Measurements from ENCODE around the gene CCDC97. TPM values are rescaled to one million over a fixed set of nuclear protein-coding genes. Genes with fewer than 3 reads are reported as not detected.

CCDC97 gene
- total RNA-seq, 1 experiment from 2014 or later: 31.4 TPM

GRCh38 chr19:41352609-41353465 lies 42.9 kb downstream of the CCDC97 start (continued):
- TF ChIP-seq USF2 (CRISPR knock-in tag; IDR thresholded peaks at IDR 0.05): no peak
- TF ChIP-seq ZSCAN18 (CRISPR knock-in tag; IDR thresholded peaks at IDR 0.05): no peak
- TF ChIP-seq SMAD3 (CRISPR knock-in tag; IDR thresholded peaks at IDR 0.05; ENCODE audit: borderline replicate concordance): no peak
- peak; percentile 31; the same call in 1 of the 2 replicates for TF ChIP-seq RELA (CRISPR knock-in tag; IDR thresholded peaks at IDR 0.05; ENCODE audit: borderline replicate concordance)
- peak; percentile 47; the same call in 1 of the 2 replicates for TF ChIP-seq E2F5 (CRISPR knock-in tag; IDR thresholded peaks at IDR 0.05)
- TF ChIP-seq NR1H2 (CRISPR knock-in tag; IDR thresholded peaks at IDR 0.05): no peak
- peak; percentile 43; the same call in 1 of the 2 replicates for TF ChIP-seq MAX (CRISPR knock-in tag; IDR thresholded peaks at IDR 0.05)
- peak; percentile 15; the same call in 1 of the 2 replicates for TF ChIP-seq FOXK1 (CRISPR knock-in tag; IDR thresholded peaks at IDR 0.05)
- TF ChIP-seq USF1 (CRISPR knock-in tag; IDR thresholded peaks at IDR 0.05): no peak
- no peak for TF ChIP-seq NFYB (CRISPR knock-in tag; conservative IDR thresholded peaks at IDR 0.05; ENCODE audit: low read depth)
- TF ChIP-seq JAZF1 (CRISPR knock-in tag; IDR thresholded peaks at IDR 0.05): no peak
- no peak for TF ChIP-seq E2F4 (CRISPR knock-in tag; IDR thresholded peaks at IDR 0.05; ENCODE audit: borderline replicate concordance, low read depth)
- TF ChIP-seq CREM (CRISPR knock-in tag; IDR thresholded peaks at IDR 0.05): 0 out of 2 replicates have a peak, but pooled peaks have one; percentile 38
- no peak for TF ChIP-seq ZNF396 (CRISPR knock-in tag; IDR thresholded peaks at IDR 0.05; ENCODE audit: borderline replicate concordance)
- TF ChIP-seq EMX1 (CRISPR knock-in tag; IDR thresholded peaks at IDR 0.05): no peak
- TF ChIP-seq FOXP1 (CRISPR knock-in tag; IDR thresholded peaks at IDR 0.05; ENCODE audit: borderline replicate concordance): peak; percentile 17; the same call in 1 of the 2 replicates
- no peak for TF ChIP-seq MLX (CRISPR knock-in tag; IDR thresholded peaks at IDR 0.05)
- TF ChIP-seq ZNF317 (CRISPR knock-in tag; IDR thresholded peaks at IDR 0.05; ENCODE audit: borderline replicate concordance, low read depth): 0 out of 2 replicates have a peak, but pooled peaks have one; percentile 23
